EH (cell line): ENCODE measurements around the gene KYNU.
A peak's percentile ranks its signal among the peaks of the same experiment; 100 is the strongest.
"Not testable (repeated sequence)": the region's sequence is repeated elsewhere in the genome, so short reads cannot be mapped to it uniquely, and the experiment has no call there.

Source experiments
- DNase-seq: peaks from one replicate; pipeline ENCODE4 v3.0.0-alpha.2; 2015; ENCODE audit warnings: low read depth

Gene KYNU

GRCh38 chr2:142877216-142877838 lies at the start of gene KYNU:
KYNU (plus strand) TSS chr2:142877664; CDS start chr2:142885368, 7,704 bp downstream.
- no peak for DNase-seq

- DNase-seq, result peak; percentile 67
Observed at GRCh38 chr2:142834021-142834420, 43.4 kb upstream of the KYNU start.

- DNase-seq, result no peak
Observed at GRCh38 chr2:142840436-142840835, 37.0 kb upstream of the KYNU start.

- peak; percentile 4 for DNase-seq
Observed at GRCh38 chr2:142841788-142842187, 35.7 kb upstream of the KYNU start.

- no peak for DNase-seq
Observed at GRCh38 chr2:142842369-142842768, 35.1 kb upstream of the KYNU start.

- DNase-seq, result no peak
Observed at GRCh38 chr2:142843731-142844130, 33.7 kb upstream of the KYNU start.

- DNase-seq, result no peak
Observed at GRCh38 chr2:142848023-142848606, 29.3 kb upstream of the KYNU start.

GRCh38 chr2:142849820-142850219 lies 27.6 kb upstream of the KYNU start:
- peak; percentile 9 for DNase-seq

GRCh38 chr2:142853912-142854311 lies 23.6 kb upstream of the KYNU start:
- DNase-seq, result no peak

- DNase-seq, result peak; percentile 34
Observed at GRCh38 chr2:142857256-142858164, 20.0 kb upstream of the KYNU start.

GRCh38 chr2:142858961-142859360 lies 18.5 kb upstream of the KYNU start:
- DNase-seq, result no peak

GRCh38 chr2:142862299-142862698 lies 15.2 kb upstream of the KYNU start:
- DNase-seq, result no peak

GRCh38 chr2:142862847-142863246 lies 14.6 kb upstream of the KYNU start:
- DNase-seq, result no peak

GRCh38 chr2:142863485-142863961 lies 13.9 kb upstream of the KYNU start:
- DNase-seq, result peak; percentile 41

GRCh38 chr2:142864605-142865004 lies 12.9 kb upstream of the KYNU start:
- not testable (repeated sequence) for DNase-seq

GRCh38 chr2:142865924-142866323 lies 11.5 kb upstream of the KYNU start:
- no peak for DNase-seq

GRCh38 chr2:142866426-142866825 lies 11.0 kb upstream of the KYNU start:
- DNase-seq, result no peak

- no peak for DNase-seq
Observed at GRCh38 chr2:142867136-142867535, 10.3 kb upstream of the KYNU start.

GRCh38 chr2:142868229-142868762 lies 9.2 kb upstream of the KYNU start:
- DNase-seq, result no peak

GRCh38 chr2:142869065-142869460 lies 8.4 kb upstream of the KYNU start:
- DNase-seq, result not testable (repeated sequence)

GRCh38 chr2:142869461-142870106 lies 7.9 kb upstream of the KYNU start:
- no peak for DNase-seq

GRCh38 chr2:142870526-142870925 lies 6.9 kb upstream of the KYNU start:
- DNase-seq, result no peak
